ENCODE results near the gene CCDC154. TPM values are rescaled to one million over a fixed set of nuclear protein-coding genes. Genes with fewer than 3 reads are reported as not detected.

CCDC154 gene
- total and polyA plus RNA-seq, 10 of the 15 experiments (the other 5 are each of a cell fraction or from before 2014, with no cell fraction given): 0.06 to 0.26 (median 0.25) TPM; not detected in 7

DNA sequence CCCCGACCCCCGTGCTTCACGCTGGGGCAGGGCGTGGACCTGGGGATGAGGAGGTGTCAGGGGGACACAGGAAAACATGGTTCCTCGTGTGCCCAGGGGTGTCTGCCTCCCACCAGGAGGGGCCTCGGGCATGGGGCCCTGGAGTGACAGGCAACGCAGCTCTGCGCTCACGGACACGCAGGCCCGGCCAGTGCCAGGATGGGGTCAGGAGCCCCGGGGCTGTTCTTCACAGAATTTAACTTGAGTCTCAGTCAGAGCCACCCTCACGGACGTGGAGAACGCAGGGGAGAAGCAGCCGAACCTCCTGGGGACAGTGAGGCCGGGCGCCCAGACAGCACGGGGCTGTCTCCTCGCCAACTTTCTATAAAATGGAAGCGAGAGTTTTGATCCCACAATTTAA is 46.6 kb downstream of the CCDC154 start:
- DNase-seq (ENCODE audit: low read depth, low spot score) (no peak), FAIRE-seq (no peak), ATAC-seq (no peak)
- Histone ChIP-seq H3K27ac (ENCODE audit: control insufficient read depth, insufficient read depth) (no peak overlapping the region), H4K20me1 (ENCODE audit: control insufficient read depth, insufficient read depth) (no peaks in the 10 kb centered on the region), H3K4me2 (ENCODE audit: control insufficient read depth, insufficient read depth) (no peak overlapping the region), H3K4me1 (ENCODE audit: control insufficient read depth, insufficient read depth, low read length) (no peaks in the 10 kb centered on the region), H3K9me3 (replicated peaks; ENCODE audit: control insufficient read depth, insufficient read depth, low read length) (no peaks in the 10 kb centered on the region), H3K79me2 (ENCODE audit: control insufficient read depth, insufficient read depth, low read length) (no peaks in the 10 kb centered on the region), H3K27me3 (replicated peaks in 1 of 2; ENCODE audit: control insufficient read depth in 2 of 2, insufficient read depth in 2 of 2, low read length in 1 of 2) (no peaks in the 10 kb centered on the region), H3K9ac (ENCODE audit: control insufficient read depth, insufficient read depth, low read length) (no peak overlapping the region), H3K4me3 (no peak overlapping the region), H3K36me3 (ENCODE audit: control insufficient read depth in 2 of 2, insufficient read depth in 2 of 2, low read length in 1 of 2) (no peaks in the 10 kb centered on the region; a peak in 2 of 4 replicates), H2AFZ (ENCODE audit: control insufficient read depth, low read depth, low read length) (no peak overlapping the region)
- ChIA-PET POLR2A (no interaction called here), CTCF (no interaction called here), SMC1A (ENCODE audit: uncharacterized antibody, unreplicated experiment) (no interaction called here), RAD21 (ENCODE audit: unreplicated experiment) (no interaction called here)
- in situ Hi-C loops (cut with MboI) (no loop called here), intact Hi-C loops (cut with micrococcal nuclease; ENCODE audit: unreplicated experiment) (no loop called here)
- WGBS (ENCODE audit: insufficient coverage, insufficient replicate concordance, low lambda C conversion rate, missing lambda C conversion rate): 87% methylated on average over 16 of the region's 21 CpGs
- no TSS peak for BruUV-seq (replicated peaks)
- no peak for TF ChIP-seq KDM1A (IDR thresholded peaks at IDR 0.05; ENCODE audit: borderline replicate concordance)
- TF ChIP-seq, protein P1, sequence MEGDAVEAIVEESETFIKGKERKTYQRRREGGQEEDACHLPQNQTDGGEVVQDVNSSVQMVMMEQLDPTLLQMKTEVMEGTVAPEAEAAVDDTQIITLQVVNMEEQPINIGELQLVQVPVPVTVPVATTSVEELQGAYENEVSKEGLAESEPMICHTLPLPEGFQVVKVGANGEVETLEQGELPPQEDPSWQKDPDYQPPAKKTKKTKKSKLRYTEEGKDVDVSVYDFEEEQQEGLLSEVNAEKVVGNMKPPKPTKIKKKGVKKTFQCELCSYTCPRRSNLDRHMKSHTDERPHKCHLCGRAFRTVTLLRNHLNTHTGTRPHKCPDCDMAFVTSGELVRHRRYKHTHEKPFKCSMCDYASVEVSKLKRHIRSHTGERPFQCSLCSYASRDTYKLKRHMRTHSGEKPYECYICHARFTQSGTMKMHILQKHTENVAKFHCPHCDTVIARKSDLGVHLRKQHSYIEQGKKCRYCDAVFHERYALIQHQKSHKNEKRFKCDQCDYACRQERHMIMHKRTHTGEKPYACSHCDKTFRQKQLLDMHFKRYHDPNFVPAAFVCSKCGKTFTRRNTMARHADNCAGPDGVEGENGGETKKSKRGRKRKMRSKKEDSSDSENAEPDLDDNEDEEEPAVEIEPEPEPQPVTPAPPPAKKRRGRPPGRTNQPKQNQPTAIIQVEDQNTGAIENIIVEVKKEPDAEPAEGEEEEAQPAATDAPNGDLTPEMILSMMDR (IDR thresholded peaks at IDR 0.05 in 2 of 3, conservative IDR thresholded peaks at IDR 0.05 in 1 of 3; ENCODE audit: control insufficient read depth in 2 of 3, extremely low read depth in 1 of 3, insufficient read depth in 1 of 3, low read depth in 3 of 3, low read length in 3 of 3): no peak
- TF ChIP-seq, protein P2, sequence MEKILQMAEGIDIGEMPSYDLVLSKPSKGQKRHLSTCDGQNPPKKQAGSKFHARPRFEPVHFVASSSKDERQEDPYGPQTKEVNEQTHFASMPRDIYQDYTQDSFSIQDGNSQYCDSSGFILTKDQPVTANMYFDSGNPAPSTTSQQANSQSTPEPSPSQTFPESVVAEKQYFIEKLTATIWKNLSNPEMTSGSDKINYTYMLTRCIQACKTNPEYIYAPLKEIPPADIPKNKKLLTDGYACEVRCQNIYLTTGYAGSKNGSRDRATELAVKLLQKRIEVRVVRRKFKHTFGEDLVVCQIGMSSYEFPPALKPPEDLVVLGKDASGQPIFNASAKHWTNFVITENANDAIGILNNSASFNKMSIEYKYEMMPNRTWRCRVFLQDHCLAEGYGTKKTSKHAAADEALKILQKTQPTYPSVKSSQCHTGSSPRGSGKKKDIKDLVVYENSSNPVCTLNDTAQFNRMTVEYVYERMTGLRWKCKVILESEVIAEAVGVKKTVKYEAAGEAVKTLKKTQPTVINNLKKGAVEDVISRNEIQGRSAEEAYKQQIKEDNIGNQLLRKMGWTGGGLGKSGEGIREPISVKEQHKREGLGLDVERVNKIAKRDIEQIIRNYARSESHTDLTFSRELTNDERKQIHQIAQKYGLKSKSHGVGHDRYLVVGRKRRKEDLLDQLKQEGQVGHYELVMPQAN (conservative IDR thresholded peaks at IDR 0.05): no peak
- no peak for TF ChIP-seq POLR2AphosphoS5 (IDR thresholded peaks at IDR 0.05; ENCODE audit: low read length)
- no peak for TF ChIP-seq POLR2A (IDR thresholded peaks at IDR 0.05; ENCODE audit: low read depth, low read length)
- TF ChIP-seq, protein P3, sequence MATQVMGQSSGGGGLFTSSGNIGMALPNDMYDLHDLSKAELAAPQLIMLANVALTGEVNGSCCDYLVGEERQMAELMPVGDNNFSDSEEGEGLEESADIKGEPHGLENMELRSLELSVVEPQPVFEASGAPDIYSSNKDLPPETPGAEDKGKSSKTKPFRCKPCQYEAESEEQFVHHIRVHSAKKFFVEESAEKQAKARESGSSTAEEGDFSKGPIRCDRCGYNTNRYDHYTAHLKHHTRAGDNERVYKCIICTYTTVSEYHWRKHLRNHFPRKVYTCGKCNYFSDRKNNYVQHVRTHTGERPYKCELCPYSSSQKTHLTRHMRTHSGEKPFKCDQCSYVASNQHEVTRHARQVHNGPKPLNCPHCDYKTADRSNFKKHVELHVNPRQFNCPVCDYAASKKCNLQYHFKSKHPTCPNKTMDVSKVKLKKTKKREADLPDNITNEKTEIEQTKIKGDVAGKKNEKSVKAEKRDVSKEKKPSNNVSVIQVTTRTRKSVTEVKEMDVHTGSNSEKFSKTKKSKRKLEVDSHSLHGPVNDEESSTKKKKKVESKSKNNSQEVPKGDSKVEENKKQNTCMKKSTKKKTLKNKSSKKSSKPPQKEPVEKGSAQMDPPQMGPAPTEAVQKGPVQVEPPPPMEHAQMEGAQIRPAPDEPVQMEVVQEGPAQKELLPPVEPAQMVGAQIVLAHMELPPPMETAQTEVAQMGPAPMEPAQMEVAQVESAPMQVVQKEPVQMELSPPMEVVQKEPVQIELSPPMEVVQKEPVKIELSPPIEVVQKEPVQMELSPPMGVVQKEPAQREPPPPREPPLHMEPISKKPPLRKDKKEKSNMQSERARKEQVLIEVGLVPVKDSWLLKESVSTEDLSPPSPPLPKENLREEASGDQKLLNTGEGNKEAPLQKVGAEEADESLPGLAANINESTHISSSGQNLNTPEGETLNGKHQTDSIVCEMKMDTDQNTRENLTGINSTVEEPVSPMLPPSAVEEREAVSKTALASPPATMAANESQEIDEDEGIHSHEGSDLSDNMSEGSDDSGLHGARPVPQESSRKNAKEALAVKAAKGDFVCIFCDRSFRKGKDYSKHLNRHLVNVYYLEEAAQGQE (IDR thresholded peaks at IDR 0.05; ENCODE audit: low read depth, low read length): no peak
- TF ChIP-seq NFIC (IDR thresholded peaks at IDR 0.05; ENCODE audit: low read depth, low read length): no peak
- no peak for TF ChIP-seq PAX8 (IDR thresholded peaks at IDR 0.05)
- no peak for TF ChIP-seq EGR1 (IDR thresholded peaks at IDR 0.05; ENCODE audit: borderline replicate concordance in 1 of 2, low read depth in 2 of 2, low read length in 2 of 2)
- no peak for TF ChIP-seq EED (IDR thresholded peaks at IDR 0.05; ENCODE audit: low read depth)
- TF ChIP-seq ZNF207 (IDR thresholded peaks at IDR 0.05; ENCODE audit: borderline replicate concordance): no peak
- no peak for TF ChIP-seq SPI1 (IDR thresholded peaks at IDR 0.05; ENCODE audit: borderline replicate concordance, insufficient read depth, low read depth, low read length)
- no peak for TF ChIP-seq POU2F2 (IDR thresholded peaks at IDR 0.05; ENCODE audit: borderline replicate concordance, low read depth, low read length)
- TF ChIP-seq, protein P4, sequence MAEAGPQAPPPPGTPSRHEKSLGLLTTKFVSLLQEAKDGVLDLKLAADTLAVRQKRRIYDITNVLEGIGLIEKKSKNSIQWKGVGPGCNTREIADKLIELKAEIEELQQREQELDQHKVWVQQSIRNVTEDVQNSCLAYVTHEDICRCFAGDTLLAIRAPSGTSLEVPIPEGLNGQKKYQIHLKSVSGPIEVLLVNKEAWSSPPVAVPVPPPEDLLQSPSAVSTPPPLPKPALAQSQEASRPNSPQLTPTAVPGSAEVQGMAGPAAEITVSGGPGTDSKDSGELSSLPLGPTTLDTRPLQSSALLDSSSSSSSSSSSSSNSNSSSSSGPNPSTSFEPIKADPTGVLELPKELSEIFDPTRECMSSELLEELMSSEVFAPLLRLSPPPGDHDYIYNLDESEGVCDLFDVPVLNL (IDR thresholded peaks at IDR 0.05; ENCODE audit: low read depth, low read length): no peak
- no peak for TF ChIP-seq RAD51 (IDR thresholded peaks at IDR 0.05)
- no peak for TF ChIP-seq CHD2 (IDR thresholded peaks at IDR 0.05; ENCODE audit: borderline replicate concordance, low read depth, low read length)
- no peak for TF ChIP-seq GABPA (IDR thresholded peaks at IDR 0.05; ENCODE audit: low read depth)
- TF ChIP-seq MYB (IDR thresholded peaks at IDR 0.05; ENCODE audit: borderline replicate concordance, low read depth, low read length): no peak

Measured in GM12878 (cell line).